ENCODE data around the gene MELK. TPM values are rescaled to one million over a fixed set of nuclear protein-coding genes. Genes with fewer than 3 reads are reported as not detected.
"Not testable (repeated sequence)": the region's sequence is repeated elsewhere in the genome, so short reads cannot be mapped to it uniquely, and the experiment has no call there.

MELK gene
- total RNA-seq, 4 donors from 2014 or later, result 0.13 to 1.6 (median 0.58) TPM; not detected in 1

- Histone ChIP-seq H3K27me3 (no peaks in the 10 kb centered on the region), H3K4me3 (no peak overlapping the region)
Observed at GRCh38 chr9:36550135-36550534, 22.6 kb upstream of the MELK start.

GRCh38 chr9:36550631-36551098, 22.0 kb upstream of the MELK start:
- not testable (repeated sequence) for H3K4me1 ChIP-seq, H3K36me3 ChIP-seq, H3K27ac ChIP-seq, H3K4me3 ChIP-seq, H3K27me3 ChIP-seq, ATAC-seq, H3K9me3 ChIP-seq
- 66% methylated on average over 7 of the region's 10 CpGs; no CpG with 5 or more reads in 1 of the 2 donors for WGBS, 2 donors (ENCODE audit: low coverage in 1 of 2)

More at GRCh38 chr9:36550135-36550534, 22.6 kb upstream of the MELK start:
- H3K4me1 ChIP-seq, result no peaks in the 10 kb centered on the region
- H3K36me3 ChIP-seq, result no peaks in the 10 kb centered on the region
- TF ChIP-seq EP300 (IDR thresholded peaks at IDR 0.05) (no peak), POLR2A (IDR thresholded peaks at IDR 0.05) (no peak), POLR2AphosphoS5 (IDR thresholded peaks at IDR 0.05) (no peak), CTCF (IDR thresholded peaks at IDR 0.05) (no peak)
- H3K9me3 ChIP-seq, result no peaks in the 10 kb centered on the region
- no peak for ATAC-seq
- no peak overlapping the region for H3K27ac ChIP-seq
- 85 to 100% methylated on average over 4 to 6 of the region's 8 CpGs for WGBS, 2 donors (ENCODE audit: low coverage in 1 of 2)

GRCh38 chr9:36551129-36551528, 21.6 kb upstream of the MELK start:
- no peak for ATAC-seq
- Histone ChIP-seq H3K36me3 (no peaks in the 10 kb centered on the region), H3K4me3 (no peak overlapping the region), H3K4me1 (no peaks in the 10 kb centered on the region), H3K27ac (no peak overlapping the region), H3K27me3 (no peaks in the 10 kb centered on the region), H3K9me3 (no peaks in the 10 kb centered on the region)
- 82 to 100% methylated on average over 1 to 3 of the region's 3 CpGs for WGBS, 2 donors (ENCODE audit: low coverage in 1 of 2)
- TF ChIP-seq POLR2AphosphoS5 (IDR thresholded peaks at IDR 0.05) (no peak), CTCF (IDR thresholded peaks at IDR 0.05) (no peak), POLR2A (IDR thresholded peaks at IDR 0.05) (no peak), EP300 (IDR thresholded peaks at IDR 0.05) (no peak)

- Histone ChIP-seq H3K36me3 (no peaks in the 10 kb centered on the region), H3K4me1 (no peaks in the 10 kb centered on the region), H3K27me3 (no peaks in the 10 kb centered on the region), H3K9me3 (no peaks in the 10 kb centered on the region), H3K4me3 (no peak overlapping the region), H3K27ac (no peak overlapping the region)
- no peak for ATAC-seq
- WGBS, 2 donors (ENCODE audit: low coverage in 1 of 2), result 75 to 82% methylated on average over 4 to 6 of the region's 6 CpGs
- TF ChIP-seq POLR2AphosphoS5 (IDR thresholded peaks at IDR 0.05) (no peak), CTCF (IDR thresholded peaks at IDR 0.05) (no peak), EP300 (IDR thresholded peaks at IDR 0.05) (no peak), POLR2A (IDR thresholded peaks at IDR 0.05) (no peak)
Observed at GRCh38 chr9:36551910-36552309, 20.8 kb upstream of the MELK start.

GRCh38 chr9:36559036-36559695, 13.5 kb upstream of the MELK start:
- no peaks in the 10 kb centered on the region for H3K4me1 ChIP-seq
- H3K27ac ChIP-seq, result no peak overlapping the region
- no peaks in the 10 kb centered on the region for H3K9me3 ChIP-seq
- no peak for ATAC-seq
- TF ChIP-seq POLR2A (IDR thresholded peaks at IDR 0.05) (no peak), CTCF (IDR thresholded peaks at IDR 0.05) (no peak), POLR2AphosphoS5 (IDR thresholded peaks at IDR 0.05) (no peak), EP300 (IDR thresholded peaks at IDR 0.05) (no peak)
- H3K36me3 ChIP-seq, result no peaks in the 10 kb centered on the region
- 67 to 74% methylated on average over 7 of the region's 7 CpGs for WGBS, 2 donors (ENCODE audit: low coverage in 1 of 2)
- H3K4me3 ChIP-seq, result no peak overlapping the region
- H3K27me3 ChIP-seq, result no peaks in the 10 kb centered on the region

All from gastroesophageal sphincter (tissue), 4 donors.